Fibroblast of the aortic adventitia (primary cell): ENCODE measurements around the gene PDE6B. TPM values are rescaled to one million over a fixed set of nuclear protein-coding genes. Genes with fewer than 3 reads are reported as not detected.

Experiments used
- DNase-seq: peaks from one replicate; pipeline ENCODE4 v3.0.0-alpha.2; 2010; ENCODE audit warnings: low read depth
- H3K4me3 ChIP-seq: 2 replicates; pipeline ENCODE4 v1.5.1; 2011; ENCODE audit warnings: low read depth, mild to moderate bottlenecking, control low read depth, low read length, moderate library complexity
- total RNA-seq: library from RNA; depleted of rRNA; stranded (reverse); fragments of >200 nt; gene quantifications from 2 replicates; pipeline ENCODE4 v1.2.3, GENCODE V29; 2012; ENCODE audit warnings: low replicate concordance
- TF ChIP-seq, protein P1 (sequence below): IDR thresholded peaks from 2 replicates; pipeline ENCODE4 v1.5.1; 2011; ENCODE audit warnings: mild to moderate bottlenecking, low read length, control low read depth, inconsistent platforms; ENCODE audit not compliant: insufficient read depth

PDE6B gene
- total RNA-seq, 1 donor: not detected

DNA sequence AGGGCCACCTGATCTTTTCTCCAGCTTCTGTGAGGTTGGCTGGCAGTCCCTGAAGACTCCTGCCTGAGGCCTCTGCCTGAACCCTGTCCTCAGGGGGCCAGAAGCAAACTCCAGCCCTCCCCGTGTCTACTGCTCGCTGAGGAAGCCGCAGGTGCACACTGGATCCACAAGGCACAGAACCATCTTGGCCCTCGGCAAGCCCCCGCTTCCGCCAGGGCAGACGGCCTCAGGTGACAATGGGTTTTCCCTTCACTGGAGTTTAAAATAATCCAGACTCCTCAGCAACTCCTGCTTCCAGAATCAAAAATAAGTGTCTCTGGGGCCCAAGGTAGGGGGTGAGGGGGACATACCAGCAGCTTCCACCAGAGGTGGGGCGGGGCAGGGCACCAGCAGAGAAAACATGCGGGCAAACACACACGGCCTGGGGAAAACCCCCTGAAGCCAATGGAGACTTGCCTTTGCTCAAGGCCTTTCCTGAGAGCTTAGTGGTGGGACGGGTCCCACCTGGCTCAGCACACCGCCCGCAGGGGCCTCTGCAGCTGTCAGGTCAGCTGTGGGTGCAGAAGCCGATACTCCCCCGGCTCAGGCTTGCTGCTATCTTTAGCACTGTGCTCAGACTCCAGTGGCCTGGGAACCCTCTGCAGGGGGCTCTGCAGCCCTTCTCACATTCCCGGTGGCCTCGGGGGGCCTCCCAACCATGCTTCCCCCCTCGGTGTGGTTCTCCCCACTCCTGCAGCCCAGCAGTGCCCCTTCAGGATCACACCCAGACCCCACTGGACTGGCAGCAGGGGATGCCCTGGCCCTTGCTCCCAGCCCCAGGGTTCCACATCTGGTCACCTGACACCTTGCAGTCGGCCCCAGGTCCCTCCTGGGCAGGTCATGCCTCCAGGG lies 50.9 kb downstream of the PDE6B start:
- no peak for DNase-seq
- TF ChIP-seq, protein P1, sequence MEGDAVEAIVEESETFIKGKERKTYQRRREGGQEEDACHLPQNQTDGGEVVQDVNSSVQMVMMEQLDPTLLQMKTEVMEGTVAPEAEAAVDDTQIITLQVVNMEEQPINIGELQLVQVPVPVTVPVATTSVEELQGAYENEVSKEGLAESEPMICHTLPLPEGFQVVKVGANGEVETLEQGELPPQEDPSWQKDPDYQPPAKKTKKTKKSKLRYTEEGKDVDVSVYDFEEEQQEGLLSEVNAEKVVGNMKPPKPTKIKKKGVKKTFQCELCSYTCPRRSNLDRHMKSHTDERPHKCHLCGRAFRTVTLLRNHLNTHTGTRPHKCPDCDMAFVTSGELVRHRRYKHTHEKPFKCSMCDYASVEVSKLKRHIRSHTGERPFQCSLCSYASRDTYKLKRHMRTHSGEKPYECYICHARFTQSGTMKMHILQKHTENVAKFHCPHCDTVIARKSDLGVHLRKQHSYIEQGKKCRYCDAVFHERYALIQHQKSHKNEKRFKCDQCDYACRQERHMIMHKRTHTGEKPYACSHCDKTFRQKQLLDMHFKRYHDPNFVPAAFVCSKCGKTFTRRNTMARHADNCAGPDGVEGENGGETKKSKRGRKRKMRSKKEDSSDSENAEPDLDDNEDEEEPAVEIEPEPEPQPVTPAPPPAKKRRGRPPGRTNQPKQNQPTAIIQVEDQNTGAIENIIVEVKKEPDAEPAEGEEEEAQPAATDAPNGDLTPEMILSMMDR: no peak
- no peak overlapping the region for H3K4me3 ChIP-seq

DNA sequence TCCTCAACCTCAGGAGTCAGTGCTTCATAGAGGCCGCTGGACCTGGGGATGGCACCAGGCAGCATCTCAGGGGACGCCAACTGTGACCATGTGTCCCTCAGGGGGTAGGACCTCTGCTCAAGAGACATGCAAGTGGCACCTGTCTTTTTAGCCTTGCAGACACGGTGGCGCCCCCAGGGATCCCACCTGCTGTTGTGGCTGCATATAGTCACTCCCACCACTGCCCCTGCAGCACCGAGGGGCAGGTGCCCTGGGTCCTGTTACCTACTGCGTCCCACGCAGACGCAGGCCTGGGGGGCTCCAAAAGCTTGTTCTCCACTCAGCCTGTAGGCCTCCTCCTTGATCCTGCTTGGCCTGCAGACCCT lies 51.5 kb downstream of the PDE6B start:
- TF ChIP-seq, protein P1: no peak
- DNase-seq: no peak

DNA sequence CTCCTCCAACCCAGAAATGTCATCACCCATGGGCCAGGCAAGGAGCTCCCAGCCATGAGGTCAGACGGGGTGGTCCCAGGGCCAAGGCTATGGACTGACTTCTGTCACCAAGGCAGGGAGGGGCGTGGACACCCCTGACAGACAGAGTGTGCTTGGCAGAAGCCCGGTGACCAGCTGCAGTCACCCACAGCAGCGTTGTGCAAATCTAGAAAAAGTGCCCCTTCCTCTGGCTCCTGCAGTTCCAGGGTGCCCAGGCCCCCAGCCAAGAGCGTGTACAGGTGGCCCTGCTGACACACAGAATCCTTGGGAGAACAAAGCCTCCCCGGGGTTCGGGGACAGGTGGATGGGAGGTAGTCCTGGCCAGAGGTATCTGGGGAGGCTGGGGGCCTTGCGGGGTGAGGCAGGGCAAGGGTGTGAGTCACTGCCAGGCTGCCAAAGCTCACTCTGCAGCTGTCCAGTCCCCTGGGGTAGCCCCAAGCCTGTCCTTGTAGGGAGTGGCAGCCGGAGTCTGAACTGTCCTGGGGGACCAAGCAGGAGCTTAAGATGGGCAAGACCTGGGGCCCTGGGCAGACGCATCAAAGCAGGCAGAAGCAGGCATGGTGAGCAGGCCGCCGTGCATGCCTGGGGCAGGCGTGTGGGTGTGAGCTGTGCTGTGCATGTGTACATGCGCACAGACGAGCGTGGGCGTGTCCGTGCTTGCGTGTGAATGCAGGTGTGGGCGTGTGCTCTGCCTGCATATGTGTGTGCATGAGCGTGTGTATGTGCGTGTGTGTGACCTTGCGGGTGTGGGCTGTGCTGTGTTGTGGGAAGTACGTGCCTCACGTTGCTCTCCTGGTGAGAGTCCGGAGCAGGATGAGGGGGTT lies 52.3 kb downstream of the PDE6B start:
- TF ChIP-seq, protein P1: no peak
- H3K4me3 ChIP-seq: no peak overlapping the region
- no peak for DNase-seq

More for the DNA sequence above, 51.5 kb downstream of the PDE6B start:
- H3K4me3 ChIP-seq: no peak overlapping the region

DNA sequence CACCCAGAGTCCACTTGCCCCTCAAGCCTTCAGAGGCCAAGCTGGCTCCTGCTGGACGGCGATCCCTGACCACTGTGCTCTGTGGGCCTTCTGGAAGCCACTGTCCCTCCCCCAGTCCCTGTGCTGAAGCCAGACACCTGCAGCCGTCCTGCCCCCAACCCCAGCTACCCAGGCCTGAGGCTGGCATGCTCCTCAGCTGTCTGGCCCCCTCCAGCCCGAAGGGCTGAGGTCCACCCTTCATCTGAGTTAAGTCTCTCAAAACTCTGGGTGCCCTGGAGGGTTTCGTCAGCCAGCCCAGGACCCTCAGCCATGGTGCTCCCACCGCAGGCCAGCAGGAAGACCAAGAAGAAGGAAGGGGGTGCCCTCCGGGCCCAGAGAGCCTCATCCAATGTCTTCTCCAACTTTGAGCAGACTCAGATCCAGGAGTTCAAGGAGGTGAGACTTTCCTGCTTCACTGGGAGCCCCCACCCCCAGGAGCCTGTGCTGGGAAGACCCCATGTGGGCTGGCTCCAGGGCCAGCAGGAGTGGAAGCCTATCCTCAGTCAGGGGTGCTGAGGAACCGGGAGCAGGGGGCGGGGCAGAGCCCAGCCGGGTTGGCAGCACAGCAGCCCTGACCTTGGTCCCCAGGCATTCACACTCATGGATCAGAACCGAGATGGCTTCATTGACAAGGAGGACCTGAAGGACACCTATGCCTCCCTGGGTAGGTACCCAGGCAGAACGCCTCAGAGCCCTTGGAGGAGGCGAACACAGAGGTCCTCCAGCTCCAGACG lies 53.1 kb downstream of the PDE6B start:
- TF ChIP-seq, protein P1: no peak
- DNase-seq: no peak
- H3K4me3 ChIP-seq: no peak overlapping the region

DNA sequence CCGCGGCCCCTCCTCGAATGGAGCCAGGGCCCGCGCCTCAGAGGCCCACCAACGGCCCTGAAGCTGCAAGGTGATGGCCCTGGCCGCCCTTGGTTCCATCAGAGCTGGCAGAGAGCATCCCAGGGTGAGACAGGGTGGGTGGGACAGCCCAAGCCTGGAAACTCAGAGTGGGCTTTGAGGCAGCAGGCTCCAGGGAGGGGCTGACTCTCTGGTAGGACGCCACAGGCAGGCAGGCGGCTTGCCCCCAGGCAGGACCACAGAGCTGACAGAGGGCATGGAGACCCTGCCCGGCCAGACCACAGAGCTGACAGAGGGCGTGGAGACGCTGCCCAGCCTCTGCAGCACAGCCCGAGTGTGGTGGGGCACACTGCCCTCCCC lies 53.7 kb downstream of the PDE6B start:
- TF ChIP-seq, protein P1: no peak
- no peak overlapping the region for H3K4me3 ChIP-seq
- DNase-seq: no peak

DNA sequence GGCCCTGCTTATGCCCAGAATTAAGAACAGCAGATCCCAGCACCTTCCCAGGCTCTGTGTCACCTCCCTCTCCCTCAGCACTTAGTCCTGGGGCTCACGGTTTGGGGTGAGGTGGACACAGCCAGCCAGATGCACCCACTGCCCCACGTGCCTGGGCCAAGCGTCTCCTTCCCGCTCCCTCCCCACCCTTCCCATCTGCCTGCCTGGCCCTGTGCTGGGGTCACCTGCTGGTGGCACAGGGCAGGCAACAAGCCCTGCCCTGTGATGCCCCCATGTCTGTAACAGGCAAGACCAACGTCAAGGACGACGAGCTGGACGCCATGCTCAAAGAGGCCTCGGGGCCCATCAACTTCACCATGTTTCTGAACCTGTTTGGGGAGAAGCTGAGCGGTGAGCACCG lies 54.3 kb downstream of the PDE6B start:
- DNase-seq: no peak
- no peak overlapping the region for H3K4me3 ChIP-seq
- TF ChIP-seq, protein P1: no peak
